Measurements from ENCODE around the gene LRP8. TPM values are rescaled to one million over a fixed set of nuclear protein-coding genes. Genes with fewer than 3 reads are reported as not detected.

LRP8 gene
- total and polyA plus RNA-seq, 10 donors: 1.7 to 14.4 (median 5.5) TPM

DNA sequence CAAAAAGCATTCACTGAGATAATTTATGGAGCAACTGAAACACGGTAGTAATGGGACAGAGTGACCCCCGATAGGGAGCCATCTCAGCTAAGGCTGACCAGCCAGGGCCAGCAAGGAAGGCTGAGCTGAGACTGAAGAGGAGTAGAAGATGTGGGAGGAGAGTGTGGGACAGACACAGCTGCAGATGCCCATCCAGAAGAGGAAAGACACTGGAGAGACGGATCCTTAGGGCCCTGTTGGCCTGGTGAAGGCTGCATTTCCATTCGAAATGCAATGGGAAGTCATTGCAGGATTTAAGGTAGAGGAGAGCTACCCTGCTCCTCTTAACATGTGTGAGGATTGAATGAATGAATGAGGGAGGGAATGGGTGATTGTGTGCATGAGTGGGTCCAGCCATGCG, 44.0 kb upstream of the LRP8 start:
- TF ChIP-seq, protein P1, sequence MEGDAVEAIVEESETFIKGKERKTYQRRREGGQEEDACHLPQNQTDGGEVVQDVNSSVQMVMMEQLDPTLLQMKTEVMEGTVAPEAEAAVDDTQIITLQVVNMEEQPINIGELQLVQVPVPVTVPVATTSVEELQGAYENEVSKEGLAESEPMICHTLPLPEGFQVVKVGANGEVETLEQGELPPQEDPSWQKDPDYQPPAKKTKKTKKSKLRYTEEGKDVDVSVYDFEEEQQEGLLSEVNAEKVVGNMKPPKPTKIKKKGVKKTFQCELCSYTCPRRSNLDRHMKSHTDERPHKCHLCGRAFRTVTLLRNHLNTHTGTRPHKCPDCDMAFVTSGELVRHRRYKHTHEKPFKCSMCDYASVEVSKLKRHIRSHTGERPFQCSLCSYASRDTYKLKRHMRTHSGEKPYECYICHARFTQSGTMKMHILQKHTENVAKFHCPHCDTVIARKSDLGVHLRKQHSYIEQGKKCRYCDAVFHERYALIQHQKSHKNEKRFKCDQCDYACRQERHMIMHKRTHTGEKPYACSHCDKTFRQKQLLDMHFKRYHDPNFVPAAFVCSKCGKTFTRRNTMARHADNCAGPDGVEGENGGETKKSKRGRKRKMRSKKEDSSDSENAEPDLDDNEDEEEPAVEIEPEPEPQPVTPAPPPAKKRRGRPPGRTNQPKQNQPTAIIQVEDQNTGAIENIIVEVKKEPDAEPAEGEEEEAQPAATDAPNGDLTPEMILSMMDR (IDR thresholded peaks at IDR 0.05 in 8 of 11, conservative IDR thresholded peaks at IDR 0.05 in 3 of 11): no peak
- TF ChIP-seq POLR2A (IDR thresholded peaks at IDR 0.05) (no peak), POLR2AphosphoS5 (IDR thresholded peaks at IDR 0.05) (no peak)
- no peak overlapping the region for H3K27ac ChIP-seq
- DNase-seq: peak; percentile 24
- no peak overlapping the region for H3K4me3 ChIP-seq
- H3K27me3 ChIP-seq (replicated peaks in 1 of 7): no peaks in the 10 kb centered on the region
- H3K36me3 ChIP-seq: no peaks in the 10 kb centered on the region
- WGBS, 5 donors: 77 to 94% (median 88%) methylated on average over 5 of the region's 5 CpGs
- intact Hi-C loops (cut with DNase I; ENCODE audit: low total_unique reads): no loop called here
- peaks cover 4 to 21% (median 16%) of the 10 kb centered on the region in 6 donors for H3K4me1 ChIP-seq
- no peaks in the 10 kb centered on the region for H3K9me3 ChIP-seq

DNA sequence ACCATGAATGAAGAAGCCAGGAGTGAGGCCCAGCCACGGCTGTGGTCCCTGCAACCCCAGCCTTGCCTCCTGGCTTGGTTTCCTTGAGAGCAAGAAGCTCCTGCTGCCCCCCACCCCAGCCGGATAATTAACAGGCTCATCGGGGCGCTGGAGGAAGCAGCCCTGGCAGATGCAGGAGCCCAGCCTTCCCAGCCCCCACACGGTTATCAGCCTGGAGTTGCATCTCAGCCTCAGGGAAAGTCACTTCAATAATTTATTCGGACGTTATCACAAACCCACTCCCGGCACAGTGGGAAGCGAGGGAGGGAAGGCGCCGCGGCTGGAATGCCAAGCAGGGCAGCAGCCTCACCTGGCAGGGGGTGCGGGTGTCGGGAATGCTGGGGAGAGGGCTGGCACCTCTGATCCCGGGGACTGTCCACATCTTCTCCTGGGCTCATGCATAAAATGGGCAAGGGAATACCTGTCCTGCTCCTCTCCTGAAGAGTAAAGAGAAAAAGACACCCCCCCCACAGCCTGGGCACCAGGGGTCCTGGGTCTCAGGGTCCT, 43.3 kb upstream of the LRP8 start:
- peak; percentile 63 for DNase-seq
- H3K27ac ChIP-seq: no peak overlapping the region
- H3K4me3 ChIP-seq: no peak overlapping the region
- H3K4me1 ChIP-seq: peaks cover 4 to 28% (median 19%) of the 10 kb centered on the region in 6 donors
- no peaks in the 10 kb centered on the region for H3K9me3 ChIP-seq
- WGBS, 5 donors: 76 to 83% (median 82%) methylated on average over 14 to 15 of the region's 15 CpGs
- TF ChIP-seq, protein P1 (IDR thresholded peaks at IDR 0.05 in 8 of 11, conservative IDR thresholded peaks at IDR 0.05 in 3 of 11): no peak
- TF ChIP-seq POLR2AphosphoS5 (IDR thresholded peaks at IDR 0.05): no peak
- TF ChIP-seq POLR2A (IDR thresholded peaks at IDR 0.05): no peak
- H3K27me3 ChIP-seq (replicated peaks in 1 of 7): no peaks in the 10 kb centered on the region
- intact Hi-C loops (cut with DNase I; ENCODE audit: low total_unique reads): no loop called here
- no peaks in the 10 kb centered on the region for H3K36me3 ChIP-seq

DNA sequence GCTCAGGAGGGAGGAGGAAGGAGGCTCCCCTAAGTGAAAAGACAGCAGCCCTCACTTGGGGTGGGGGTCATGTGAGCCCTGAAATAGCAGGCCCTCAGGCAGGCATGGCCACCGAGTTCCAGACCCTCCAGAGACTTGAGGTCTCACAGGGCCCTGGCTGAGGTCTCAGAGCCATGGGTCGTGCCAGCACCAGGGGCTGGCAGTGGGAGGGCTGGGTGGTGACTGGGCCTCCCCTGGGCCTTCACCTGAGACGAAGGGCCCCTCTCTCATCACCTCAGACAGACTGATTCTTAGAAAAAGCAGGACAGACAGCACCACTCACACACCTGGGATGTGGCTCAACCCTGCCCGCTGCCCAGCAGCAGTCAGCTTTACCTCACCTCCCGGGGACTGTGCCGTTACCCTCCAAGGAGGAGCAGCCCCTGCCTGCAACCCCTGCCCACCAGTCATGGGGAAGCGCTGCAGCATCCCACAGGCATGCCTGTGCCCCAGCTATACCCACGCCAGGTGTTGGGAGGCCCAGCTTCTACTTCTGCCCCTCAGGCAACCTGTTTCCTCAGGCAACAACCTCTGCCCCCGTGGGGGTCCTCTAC, 42.6 kb upstream of the LRP8 start:
- no peak overlapping the region for H3K4me3 ChIP-seq
- H3K9me3 ChIP-seq: no peaks in the 10 kb centered on the region
- no peak overlapping the region for H3K27ac ChIP-seq
- TF ChIP-seq, protein P1 (IDR thresholded peaks at IDR 0.05 in 8 of 11, conservative IDR thresholded peaks at IDR 0.05 in 3 of 11): no peak
- no peak for TF ChIP-seq POLR2AphosphoS5 (IDR thresholded peaks at IDR 0.05)
- no peak for TF ChIP-seq POLR2A (IDR thresholded peaks at IDR 0.05)
- 80 to 88% (median 85%) methylated on average over 9 of the region's 9 CpGs for WGBS, 5 donors
- no peaks in the 10 kb centered on the region for H3K36me3 ChIP-seq
- intact Hi-C loops (cut with DNase I; ENCODE audit: low total_unique reads): no loop called here
- no peaks in the 10 kb centered on the region for H3K27me3 ChIP-seq (replicated peaks in 1 of 7)
- H3K4me1 ChIP-seq: peaks cover 4 to 35% (median 26%) of the 10 kb centered on the region in 6 donors
- peak; percentile 67 for DNase-seq

DNA sequence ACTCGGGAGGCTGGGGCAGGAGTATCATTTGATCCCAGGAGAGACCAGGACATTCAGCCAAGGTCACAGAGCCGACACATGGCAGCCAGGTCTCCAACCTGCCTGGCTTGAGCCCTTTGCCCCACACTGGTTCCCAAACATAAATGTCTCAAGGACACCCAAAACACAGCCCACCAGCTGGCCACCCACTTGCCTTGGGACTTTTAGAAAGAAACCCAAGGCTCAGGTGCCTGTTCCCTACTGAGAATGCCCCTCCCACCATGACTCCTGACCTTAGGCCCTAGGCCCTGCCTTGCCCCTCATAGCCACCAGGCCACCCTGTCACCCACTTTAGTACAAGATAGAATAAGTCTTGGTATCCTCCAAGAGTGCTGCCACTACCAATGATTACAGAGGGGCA, 41.9 kb upstream of the LRP8 start:
- Histone ChIP-seq H3K27me3 (replicated peaks in 1 of 7) (no peaks in the 10 kb centered on the region), H3K4me3 (no peak overlapping the region), H3K27ac (no peak overlapping the region), H3K9me3 (no peaks in the 10 kb centered on the region), H3K4me1 (peaks cover 4 to 39% (median 28%) of the 10 kb centered on the region in 6 donors), H3K36me3 (no peaks in the 10 kb centered on the region)
- intact Hi-C loops (cut with DNase I; ENCODE audit: low total_unique reads): no loop called here
- peak; percentile 51 for DNase-seq
- no peak for TF ChIP-seq POLR2AphosphoS5 (IDR thresholded peaks at IDR 0.05)
- TF ChIP-seq POLR2A (IDR thresholded peaks at IDR 0.05): no peak
- TF ChIP-seq, protein P1 (IDR thresholded peaks at IDR 0.05 in 8 of 11, conservative IDR thresholded peaks at IDR 0.05 in 3 of 11): no peak
- WGBS, 5 donors: 72 to 91% (median 83%) methylated on average over 1 to 2 of the region's 2 CpGs

Data from spleen (tissue), 11 donors.